Liver (tissue), 9 donors: ENCODE measurements around the gene PEF1. TPM values are rescaled to one million over a fixed set of nuclear protein-coding genes. Genes with fewer than 3 reads are reported as not detected.

ENCODE experiments used
- DNase-seq: peaks from one replicate; pipeline ENCODE4 v3.0.0-alpha.2; 2017; ENCODE audit warnings: low spot score
- H3K27ac ChIP-seq, 2 donors: one replicate each; pipeline ENCODE4 v1.7.0; 2013; ENCODE audit warnings: inconsistent platforms in 2 of 2, low read length in 2 of 2, control low read depth in 1 of 2, low read depth in 1 of 2, mild to moderate bottlenecking in 1 of 2
- H3K27me3 ChIP-seq, 4 donors: one replicate each; pipeline versions ENCODE4 v1.6.1 to v1.7.0; 2013; ENCODE audit warnings: low read length in 3 of 4, inconsistent platforms in 1 of 4, mild to moderate bottlenecking in 1 of 4, moderate library complexity in 1 of 4; ENCODE audit not compliant: control insufficient read depth in 4 of 4, insufficient read depth in 4 of 4
- H3K36me3 ChIP-seq, 4 donors: one replicate each; pipeline versions ENCODE4 v1.6.1 to v1.7.0; 2013; ENCODE audit warnings: low read length in 3 of 4, mild to moderate bottlenecking in 3 of 4, low read depth in 1 of 4, moderate library complexity in 1 of 4; ENCODE audit not compliant: control insufficient read depth in 4 of 4, insufficient read depth in 3 of 4
- H3K4me1 ChIP-seq, 4 donors: one replicate each; pipeline versions ENCODE4 v1.6.1 to v1.7.0; 2013; ENCODE audit warnings: low read length in 3 of 4, mild to moderate bottlenecking in 3 of 4, moderate library complexity in 1 of 4; ENCODE audit not compliant: control insufficient read depth in 4 of 4, insufficient read depth in 4 of 4
- H3K4me3 ChIP-seq, 3 donors: one replicate each; pipeline versions ENCODE4 v1.6.1 to v1.7.0; 2013; ENCODE audit warnings: low read length in 3 of 3, control low read depth in 1 of 3, low read depth in 1 of 3, mild to moderate bottlenecking in 1 of 3
- H3K9ac ChIP-seq, 2 donors: one replicate each; pipeline ENCODE4 v1.7.0; 2013; ENCODE audit warnings: low read length in 2 of 2, mild to moderate bottlenecking in 2 of 2, moderate library complexity in 2 of 2, control low read depth in 1 of 2, low read depth in 1 of 2
- H3K9me3 ChIP-seq, 4 donors: one replicate each; pipeline versions ENCODE4 v1.6.1 to v1.7.0; 2013; ENCODE audit warnings: low read length in 3 of 4; ENCODE audit not compliant: control insufficient read depth in 4 of 4
- EGR1 ChIP-seq, 2 donors: IDR thresholded peaks; 2 replicates each; pipeline ENCODE4 v1.6.1; 2016 to 2018; ENCODE audit warnings: antibody characterized with exemption in 2 of 2, low read depth in 2 of 2
- FOXA1 ChIP-seq: IDR thresholded peaks from 2 replicates; pipeline ENCODE4 v1.6.1; 2016; ENCODE audit warnings: antibody characterized with exemption
- GABPA ChIP-seq, 2 donors: IDR thresholded peaks in 1 of 2; conservative IDR thresholded peaks in 1 of 2; 2 replicates each; pipeline ENCODE4 v1.6.1; 2016; ENCODE audit warnings: antibody characterized with exemption in 2 of 2, mild to moderate bottlenecking in 1 of 2, moderate library complexity in 1 of 2
- HNF4A ChIP-seq, 2 donors: conservative IDR thresholded peaks; 2 replicates each; pipeline ENCODE4 v1.6.1; 2016; ENCODE audit warnings: antibody characterized with exemption in 2 of 2, mild to moderate bottlenecking in 2 of 2
- HNF4G ChIP-seq: IDR thresholded peaks from 2 replicates; pipeline ENCODE4 v1.6.1; 2016; ENCODE audit warnings: antibody characterized with exemption
- NR2F2 ChIP-seq: IDR thresholded peaks from 2 replicates; pipeline ENCODE4 v1.6.1; 2016; ENCODE audit warnings: antibody characterized with exemption
- RXRA ChIP-seq, 2 donors: IDR thresholded peaks; 2 replicates each; pipeline ENCODE4 v1.6.1; 2017 to 2018; ENCODE audit warnings: antibody characterized with exemption in 2 of 2, mild to moderate bottlenecking in 1 of 2
- WGBS: extraction: QIAGEN DNeasy Blood & Tissue Kit; methylation state at CpG from one replicate; pipeline ENCODE4 v1.1.7; 2013; 5-methylcytosine and 5-hydroxymethylcytosine counted together
- polyA plus RNA-seq, 2 donors: library from polyadenylated mRNA; stranded (reverse) in 1 of 2; unstranded in 1 of 2; fragments of 200-250 nt in 1 of 2; fragments of >200 nt in 1 of 2; fragmentation: Nextera tagmentation in 1 of 2; extraction: Ambion mirVana in 1 of 2; gene quantifications; one replicate each; pipeline versions ENCODE4 v1.2.1 to v1.2.3, GENCODE V29; 2013 to 2015
- total RNA-seq, 2 donors: library from RNA; depleted of rRNA; stranded (reverse); fragments of >200 nt; gene quantifications; one replicate each; pipeline ENCODE4 v1.2.3, GENCODE V29; 2014
- TF ChIP-seq, protein P1 (sequence below): IDR thresholded peaks from 2 replicates; pipeline ENCODE4 v1.6.1; 2016; ENCODE audit warnings: antibody characterized with exemption
- TF ChIP-seq, protein P2 (sequence below): IDR thresholded peaks from 2 replicates; pipeline ENCODE4 v1.6.1; 2016; ENCODE audit warnings: antibody characterized with exemption, mild to moderate bottlenecking
- TF ChIP-seq, protein P3 (sequence below): fragments of 150-350 bp; IDR thresholded peaks from 2 replicates; pipeline ENCODE4 v1.5.1; 2017; ENCODE audit warnings: improper control_type of control experiment, low read depth, low read length; ENCODE audit not compliant: missing input control
- donor health status: healthy.
- donor health status: healthy.
- donor health status: healthy.
- donor health status: healthy.
- donor health status: healthy.

The PEF1 gene
- total and polyA plus RNA-seq, 4 donors: 27.7 to 46.8 (median 32.2) TPM

DNA sequence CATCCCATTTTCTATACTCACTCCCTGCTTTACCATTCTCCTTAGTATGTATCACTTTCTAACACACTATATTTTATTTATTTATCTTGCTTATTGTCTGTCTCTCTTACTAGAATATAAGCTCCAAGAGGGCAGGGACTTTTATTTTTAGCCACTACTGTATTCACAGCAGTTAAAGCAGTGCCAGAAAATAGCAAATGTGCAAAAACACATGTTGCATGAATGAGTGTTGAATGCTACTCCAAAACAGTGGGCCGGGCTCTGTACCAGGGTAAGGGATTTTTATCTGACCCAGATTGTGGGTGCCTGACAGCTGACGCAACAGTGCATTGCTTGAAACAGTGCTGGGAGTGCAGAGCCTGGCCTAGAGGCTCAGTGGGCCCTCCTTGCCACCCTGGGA is 34.4 kb upstream of the PEF1 start (continued):
- TF ChIP-seq, protein P1, sequence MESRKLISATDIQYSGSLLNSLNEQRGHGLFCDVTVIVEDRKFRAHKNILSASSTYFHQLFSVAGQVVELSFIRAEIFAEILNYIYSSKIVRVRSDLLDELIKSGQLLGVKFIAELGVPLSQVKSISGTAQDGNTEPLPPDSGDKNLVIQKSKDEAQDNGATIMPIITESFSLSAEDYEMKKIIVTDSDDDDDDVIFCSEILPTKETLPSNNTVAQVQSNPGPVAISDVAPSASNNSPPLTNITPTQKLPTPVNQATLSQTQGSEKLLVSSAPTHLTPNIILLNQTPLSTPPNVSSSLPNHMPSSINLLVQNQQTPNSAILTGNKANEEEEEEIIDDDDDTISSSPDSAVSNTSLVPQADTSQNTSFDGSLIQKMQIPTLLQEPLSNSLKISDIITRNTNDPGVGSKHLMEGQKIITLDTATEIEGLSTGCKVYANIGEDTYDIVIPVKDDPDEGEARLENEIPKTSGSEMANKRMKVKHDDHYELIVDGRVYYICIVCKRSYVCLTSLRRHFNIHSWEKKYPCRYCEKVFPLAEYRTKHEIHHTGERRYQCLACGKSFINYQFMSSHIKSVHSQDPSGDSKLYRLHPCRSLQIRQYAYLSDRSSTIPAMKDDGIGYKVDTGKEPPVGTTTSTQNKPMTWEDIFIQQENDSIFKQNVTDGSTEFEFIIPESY: no peak
- no peak for TF ChIP-seq NR2F2
- TF ChIP-seq RXRA (IDR thresholded peaks at IDR 0.05): no peak
- TF ChIP-seq HNF4A (conservative IDR thresholded peaks at IDR 0.05): no peak

DNA sequence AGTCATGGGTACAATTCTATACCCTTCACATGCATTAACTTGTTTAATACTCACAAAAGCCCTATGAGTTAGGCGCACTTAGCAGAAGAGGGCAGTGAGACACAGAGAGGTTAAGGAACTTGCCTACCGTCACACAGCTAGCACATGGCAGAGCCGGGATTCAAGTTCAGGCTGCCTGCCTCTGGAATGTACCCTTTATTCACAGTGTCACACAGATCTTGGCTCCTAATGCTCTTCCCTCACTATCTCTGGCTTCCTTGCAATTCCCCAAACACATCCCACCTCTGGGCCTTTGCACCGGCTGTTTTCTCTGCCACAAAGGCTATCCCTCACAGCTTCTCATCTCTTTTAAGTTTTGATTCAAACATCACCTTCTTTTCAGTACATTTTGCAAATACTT is 34.0 kb upstream of the PEF1 start:
- no peak for TF ChIP-seq EGR1 (IDR thresholded peaks at IDR 0.05; ENCODE audit: low read depth in 2 of 2)
- no peak for TF ChIP-seq GABPA (IDR thresholded peaks at IDR 0.05 in 1 of 2, conservative IDR thresholded peaks at IDR 0.05 in 1 of 2)
- TF ChIP-seq, protein P2, sequence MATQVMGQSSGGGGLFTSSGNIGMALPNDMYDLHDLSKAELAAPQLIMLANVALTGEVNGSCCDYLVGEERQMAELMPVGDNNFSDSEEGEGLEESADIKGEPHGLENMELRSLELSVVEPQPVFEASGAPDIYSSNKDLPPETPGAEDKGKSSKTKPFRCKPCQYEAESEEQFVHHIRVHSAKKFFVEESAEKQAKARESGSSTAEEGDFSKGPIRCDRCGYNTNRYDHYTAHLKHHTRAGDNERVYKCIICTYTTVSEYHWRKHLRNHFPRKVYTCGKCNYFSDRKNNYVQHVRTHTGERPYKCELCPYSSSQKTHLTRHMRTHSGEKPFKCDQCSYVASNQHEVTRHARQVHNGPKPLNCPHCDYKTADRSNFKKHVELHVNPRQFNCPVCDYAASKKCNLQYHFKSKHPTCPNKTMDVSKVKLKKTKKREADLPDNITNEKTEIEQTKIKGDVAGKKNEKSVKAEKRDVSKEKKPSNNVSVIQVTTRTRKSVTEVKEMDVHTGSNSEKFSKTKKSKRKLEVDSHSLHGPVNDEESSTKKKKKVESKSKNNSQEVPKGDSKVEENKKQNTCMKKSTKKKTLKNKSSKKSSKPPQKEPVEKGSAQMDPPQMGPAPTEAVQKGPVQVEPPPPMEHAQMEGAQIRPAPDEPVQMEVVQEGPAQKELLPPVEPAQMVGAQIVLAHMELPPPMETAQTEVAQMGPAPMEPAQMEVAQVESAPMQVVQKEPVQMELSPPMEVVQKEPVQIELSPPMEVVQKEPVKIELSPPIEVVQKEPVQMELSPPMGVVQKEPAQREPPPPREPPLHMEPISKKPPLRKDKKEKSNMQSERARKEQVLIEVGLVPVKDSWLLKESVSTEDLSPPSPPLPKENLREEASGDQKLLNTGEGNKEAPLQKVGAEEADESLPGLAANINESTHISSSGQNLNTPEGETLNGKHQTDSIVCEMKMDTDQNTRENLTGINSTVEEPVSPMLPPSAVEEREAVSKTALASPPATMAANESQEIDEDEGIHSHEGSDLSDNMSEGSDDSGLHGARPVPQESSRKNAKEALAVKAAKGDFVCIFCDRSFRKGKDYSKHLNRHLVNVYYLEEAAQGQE: no peak
- no peak for TF ChIP-seq FOXA1
- TF ChIP-seq NR2F2: no peak
- no peak for TF ChIP-seq HNF4G
- no peak overlapping the region for H3K9ac ChIP-seq
- peaks cover 0 to 5% (median 0%) of the 10 kb centered on the region in 4 donors for H3K27me3 ChIP-seq
- no peaks in the 10 kb centered on the region for H3K4me1 ChIP-seq
- H3K27ac ChIP-seq: no peak overlapping the region
- no peaks in the 10 kb centered on the region for H3K9me3 ChIP-seq
- no peaks in the 10 kb centered on the region for H3K36me3 ChIP-seq
- DNase-seq: no peak
- WGBS: 89% methylated on average over 4 of the region's 4 CpGs
- H3K4me3 ChIP-seq: no peak overlapping the region

DNA sequence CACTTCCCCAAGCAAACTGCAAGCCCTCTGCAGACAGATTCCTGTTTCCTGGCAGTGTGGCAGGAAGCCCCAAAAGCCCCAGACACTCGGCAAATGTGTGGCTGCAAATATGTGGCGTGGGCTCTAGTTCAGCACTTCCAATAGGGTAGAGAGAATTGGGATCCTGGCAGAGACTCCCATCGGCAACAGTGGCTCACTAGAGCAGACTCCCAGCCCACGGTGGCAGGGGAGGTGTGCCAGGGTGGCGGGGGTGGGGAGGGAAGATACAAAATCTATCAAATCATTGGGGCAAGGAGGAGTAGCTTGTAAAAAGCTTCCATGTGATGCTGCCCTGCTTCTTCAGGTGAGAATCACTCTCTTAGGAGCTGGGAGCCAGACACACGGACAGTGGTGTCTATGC is 33.3 kb upstream of the PEF1 start:
- Histone ChIP-seq H3K36me3 (no peaks in the 10 kb centered on the region), H3K9ac (no peak overlapping the region), H3K4me3 (no peak overlapping the region), H3K9me3 (no peaks in the 10 kb centered on the region), H3K27me3 (peaks cover 0 to 5% (median 0%) of the 10 kb centered on the region in 4 donors), H3K4me1 (no peaks in the 10 kb centered on the region), H3K27ac (no peak overlapping the region)
- WGBS: 65% methylated on average over 6 of the region's 6 CpGs
- TF ChIP-seq, protein P3, sequence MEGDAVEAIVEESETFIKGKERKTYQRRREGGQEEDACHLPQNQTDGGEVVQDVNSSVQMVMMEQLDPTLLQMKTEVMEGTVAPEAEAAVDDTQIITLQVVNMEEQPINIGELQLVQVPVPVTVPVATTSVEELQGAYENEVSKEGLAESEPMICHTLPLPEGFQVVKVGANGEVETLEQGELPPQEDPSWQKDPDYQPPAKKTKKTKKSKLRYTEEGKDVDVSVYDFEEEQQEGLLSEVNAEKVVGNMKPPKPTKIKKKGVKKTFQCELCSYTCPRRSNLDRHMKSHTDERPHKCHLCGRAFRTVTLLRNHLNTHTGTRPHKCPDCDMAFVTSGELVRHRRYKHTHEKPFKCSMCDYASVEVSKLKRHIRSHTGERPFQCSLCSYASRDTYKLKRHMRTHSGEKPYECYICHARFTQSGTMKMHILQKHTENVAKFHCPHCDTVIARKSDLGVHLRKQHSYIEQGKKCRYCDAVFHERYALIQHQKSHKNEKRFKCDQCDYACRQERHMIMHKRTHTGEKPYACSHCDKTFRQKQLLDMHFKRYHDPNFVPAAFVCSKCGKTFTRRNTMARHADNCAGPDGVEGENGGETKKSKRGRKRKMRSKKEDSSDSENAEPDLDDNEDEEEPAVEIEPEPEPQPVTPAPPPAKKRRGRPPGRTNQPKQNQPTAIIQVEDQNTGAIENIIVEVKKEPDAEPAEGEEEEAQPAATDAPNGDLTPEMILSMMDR: no peak
- no peak for TF ChIP-seq HNF4A (conservative IDR thresholded peaks at IDR 0.05)
- no peak for DNase-seq
